GM18873 (cell line): ENCODE data around the gene ZNF586.
"Not testable (repeated sequence)": the region's sequence is repeated elsewhere in the genome, so short reads cannot be mapped to it uniquely, and the experiment has no call there.

Source experiments
- ATAC-seq: cut with Tn5 transposase; IDR thresholded peaks from one replicate; pipeline ENCODE4 v1.9.1; 2021; ENCODE audit warnings: mild to moderate bottlenecking, moderate library complexity, moderate number of reproducible peaks; ENCODE audit not compliant: unreplicated experiment, low FRiP score

The ZNF586 gene

GRCh38 chr19:57789288-57789687 lies 19.8 kb downstream of the ZNF586 start:
- ATAC-seq, result no peak

- not testable (repeated sequence) for ATAC-seq
Observed at GRCh38 chr19:57796580-57796979, 27.1 kb downstream of the ZNF586 start.

- no peak for ATAC-seq
Observed at GRCh38 chr19:57800696-57801095, 31.2 kb downstream of the ZNF586 start.

GRCh38 chr19:57802269-57802668 lies 32.8 kb downstream of the ZNF586 start:
- no peak for ATAC-seq

- no peak for ATAC-seq
Observed at GRCh38 chr19:57803265-57803593, 33.8 kb downstream of the ZNF586 start.

- no peak for ATAC-seq
Observed at GRCh38 chr19:57803594-57804325, 34.3 kb downstream of the ZNF586 start.

GRCh38 chr19:57807541-57807940 lies 38.1 kb downstream of the ZNF586 start:
- ATAC-seq, result no peak

GRCh38 chr19:57810410-57811295 lies 41.2 kb downstream of the ZNF586 start:
- not testable (repeated sequence) for ATAC-seq

GRCh38 chr19:57812226-57812625 lies 42.8 kb downstream of the ZNF586 start:
- ATAC-seq, result no peak

- not testable (repeated sequence) for ATAC-seq
Observed at GRCh38 chr19:57812975-57813820, 43.7 kb downstream of the ZNF586 start.

GRCh38 chr19:57813919-57814504 lies 44.5 kb downstream of the ZNF586 start:
- ATAC-seq, result no peak

- peak; percentile 62 for ATAC-seq
Observed at GRCh38 chr19:57814505-57815246, 45.2 kb downstream of the ZNF586 start, which contains the start of gene ZNF552. Gene ZNF552, minus strand, starts transcription at chr19:57814913. Its CDS starts 170 bp downstream, at chr19:57814743.

GRCh38 chr19:57815247-57816075 lies 46.0 kb downstream of the ZNF586 start:
- no peak for ATAC-seq

GRCh38 chr19:57816652-57817051 lies 47.2 kb downstream of the ZNF586 start:
- no peak for ATAC-seq

GRCh38 chr19:57817976-57818375 lies 48.5 kb downstream of the ZNF586 start:
- ATAC-seq, result no peak

GRCh38 chr19:57818378-57818777 lies 48.9 kb downstream of the ZNF586 start:
- ATAC-seq, result no peak

GRCh38 chr19:57819475-57820148 lies 50.1 kb downstream of the ZNF586 start:
- ATAC-seq, result peak; percentile 73

- no peak for ATAC-seq
Observed at GRCh38 chr19:57820599-57820998, 51.1 kb downstream of the ZNF586 start.
